Effector memory CD8-positive, alpha-beta T cell (primary cell): ENCODE data around the gene GRM2.

Experiments used
- ATAC-seq: fragments of 150-1000 bp; cut with Tn5 transposase; replicated peaks from 2 replicates; pipeline ENCODE4 v1.10.0; 2021; ENCODE audit warnings: mild to moderate bottlenecking, moderate library complexity
- DNase-seq, 3 experiments: peaks; one replicate each; pipeline ENCODE4 v3.0.0; 2021
- H3K27ac Mint-ChIP-seq, 2 donors: one replicate each; pipeline ENCODE4 v1.8.0; 2022; ENCODE audit warnings: mild to moderate bottlenecking in 2 of 2, mixed read lengths in 2 of 2, moderate library complexity in 2 of 2
- H3K27me3 Mint-ChIP-seq, 2 donors: one replicate each; pipeline ENCODE4 v1.8.0; 2022; ENCODE audit warnings: mixed read lengths in 2 of 2
- H3K36me3 Mint-ChIP-seq: one replicate; pipeline ENCODE4 v1.8.0; 2022; ENCODE audit warnings: mild to moderate bottlenecking, moderate library complexity, mixed read lengths; ENCODE audit not compliant: insufficient read depth
- H3K4me1 Mint-ChIP-seq, 2 donors: one replicate each; pipeline ENCODE4 v1.8.0; 2022; ENCODE audit warnings: low read depth in 2 of 2, mixed read lengths in 2 of 2
- H3K4me3 Mint-ChIP-seq, 2 donors: one replicate each; pipeline ENCODE4 v1.8.0; 2022; ENCODE audit warnings: mild to moderate bottlenecking in 2 of 2, mixed read lengths in 2 of 2, moderate library complexity in 2 of 2
- H3K9me3 Mint-ChIP-seq, 2 donors: one replicate each; pipeline ENCODE4 v1.8.0; 2022; ENCODE audit warnings: mixed read lengths in 2 of 2

Gene GRM2

DNA sequence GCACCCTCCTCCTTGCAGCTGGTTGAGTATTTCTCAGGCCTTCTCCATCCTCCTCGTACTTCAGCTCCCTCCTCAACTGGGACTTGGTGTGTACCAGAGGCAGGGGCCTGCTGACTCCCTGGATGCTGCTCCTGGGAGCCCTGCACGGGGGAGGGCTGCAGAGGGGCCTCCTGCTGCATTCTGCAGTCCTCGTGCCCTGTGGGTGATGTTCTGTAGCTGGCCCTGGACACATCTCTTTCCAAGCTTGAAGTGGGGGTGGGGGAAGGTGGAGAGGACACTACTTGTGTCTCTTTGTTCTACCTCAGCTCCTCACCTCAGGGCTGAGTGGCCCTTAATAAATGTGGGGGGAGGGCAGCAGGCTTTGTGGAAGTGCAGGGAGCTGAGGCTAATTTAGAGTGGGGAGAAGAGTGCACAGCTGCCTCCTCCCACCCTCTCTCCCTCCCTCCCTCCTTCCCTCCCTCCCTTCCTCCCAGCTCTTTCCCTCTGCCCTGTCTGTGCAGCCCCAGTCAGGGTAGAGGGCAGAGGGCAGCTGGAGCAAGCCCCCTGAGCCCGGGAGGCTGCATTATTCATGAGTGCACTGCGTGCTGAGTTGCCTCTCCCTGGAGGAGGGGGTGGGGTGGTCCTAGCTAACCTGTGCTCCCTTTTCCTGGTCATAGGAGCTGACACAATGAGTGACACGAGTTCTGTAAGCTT is 3.7 kb upstream of the GRM2 start:
- ATAC-seq (no peak), DNase-seq (no peak)
- Mint-ChIP-seq H3K36me3 (peaks cover 13% of the 10 kb centered on the region), H3K4me1 (peaks cover 22 to 27% of the 10 kb centered on the region in 2 donors), H3K27me3 (no peaks in the 10 kb centered on the region), H3K4me3 (no peak overlapping the region), H3K27ac (peak overlapping the region in 1 of 2 donors; percentile 51), H3K9me3 (no peaks in the 10 kb centered on the region)

DNA sequence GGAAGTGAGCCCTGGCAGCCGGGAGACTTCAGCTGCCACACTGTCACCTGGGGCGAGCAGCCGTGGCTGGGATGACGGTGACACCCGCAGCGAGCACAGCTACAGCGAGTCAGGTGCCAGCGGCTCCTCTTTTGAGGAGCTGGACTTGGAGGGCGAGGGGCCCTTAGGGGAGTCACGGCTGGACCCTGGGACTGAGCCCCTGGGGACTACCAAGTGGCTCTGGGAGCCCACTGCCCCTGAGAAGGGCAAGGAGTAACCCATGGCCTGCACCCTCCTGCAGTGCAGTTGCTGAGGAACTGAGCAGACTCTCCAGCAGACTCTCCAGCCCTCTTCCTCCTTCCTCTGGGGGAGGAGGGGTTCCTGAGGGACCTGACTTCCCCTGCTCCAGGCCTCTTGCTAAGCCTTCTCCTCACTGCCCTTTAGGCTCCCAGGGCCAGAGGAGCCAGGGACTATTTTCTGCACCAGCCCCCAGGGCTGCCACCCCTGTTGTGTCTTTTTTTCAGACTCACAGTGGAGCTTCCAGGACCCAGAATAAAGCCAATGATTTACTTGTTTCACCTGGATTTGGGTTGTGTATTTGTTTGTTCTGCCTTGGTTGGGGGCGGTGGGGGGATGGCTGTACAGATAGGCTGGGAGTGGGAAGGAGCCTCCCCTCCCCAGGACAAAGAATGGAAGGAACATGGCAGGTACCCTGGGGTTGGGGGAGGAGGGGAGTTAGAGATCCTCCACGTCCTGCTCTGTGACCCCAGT is 2.9 kb upstream of the GRM2 start:
- peak overlapping the region; percentile 6 to 51 for H3K27ac Mint-ChIP-seq

GRCh38 chr3:51704511-51704950 is 2.3 kb upstream of the GRM2 start:
- no peaks in the 10 kb centered on the region for H3K9me3 Mint-ChIP-seq
- H3K27ac Mint-ChIP-seq = peak overlapping the region; percentile 6 to 51
- peaks cover 13% of the 10 kb centered on the region for H3K36me3 Mint-ChIP-seq
- no peaks in the 10 kb centered on the region for H3K27me3 Mint-ChIP-seq
- ATAC-seq = no peak
- DNase-seq = no peak
- H3K4me3 Mint-ChIP-seq = no peak overlapping the region
- peaks cover 17 to 21% of the 10 kb centered on the region in 2 donors for H3K4me1 Mint-ChIP-seq

More for the DNA sequence above, 2.9 kb upstream of the GRM2 start:
- Mint-ChIP-seq H3K9me3 (no peaks in the 10 kb centered on the region), H3K4me1 (peaks cover 20 to 24% of the 10 kb centered on the region in 2 donors), H3K36me3 (peaks cover 13% of the 10 kb centered on the region), H3K27me3 (no peaks in the 10 kb centered on the region), H3K4me3 (no peak overlapping the region)
- DNase-seq = no peak
- ATAC-seq = no peak

DNA sequence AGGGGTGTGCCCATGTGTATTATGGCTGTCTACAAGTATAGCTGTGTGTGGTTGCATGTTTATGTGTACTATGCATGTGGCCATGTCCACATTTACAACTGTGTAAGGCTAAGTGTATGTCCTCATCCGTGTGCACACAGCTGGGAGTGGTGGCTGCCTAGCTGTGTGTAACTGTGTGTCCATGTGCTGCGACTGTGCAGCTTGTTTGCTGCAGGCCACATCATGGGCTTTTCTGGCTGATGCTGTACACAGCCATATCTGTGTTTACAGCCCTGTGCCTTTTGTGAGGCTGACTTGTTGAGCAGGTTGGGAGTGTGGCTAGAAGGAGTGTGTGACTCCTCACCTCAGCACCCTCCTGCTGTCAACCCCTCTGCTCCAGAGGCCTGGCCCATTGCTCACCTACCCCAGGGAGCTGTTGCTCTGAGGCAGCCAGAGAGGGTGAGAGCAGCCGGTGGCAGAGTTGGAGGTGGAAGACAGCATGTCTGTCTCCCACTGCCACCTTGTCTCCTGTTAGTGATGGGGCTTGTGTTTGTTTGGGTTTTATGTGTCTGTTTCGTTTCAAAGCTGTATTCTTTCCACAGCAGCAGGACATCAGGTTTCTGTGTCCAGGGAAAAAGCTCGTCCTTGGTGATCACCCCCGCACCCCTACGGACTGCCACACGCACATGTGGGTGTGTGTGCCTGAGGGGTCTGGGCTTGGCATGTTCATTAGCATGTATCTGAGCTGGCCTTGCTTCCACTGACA is 1.4 kb upstream of the GRM2 start:
- peak overlapping the region in 1 of 2 donors; percentile 15 for H3K27ac Mint-ChIP-seq
- no peak for ATAC-seq
- no peak overlapping the region for H3K4me3 Mint-ChIP-seq
- no peak for DNase-seq
- H3K36me3 Mint-ChIP-seq = peaks cover 13% of the 10 kb centered on the region
- no peaks in the 10 kb centered on the region for H3K27me3 Mint-ChIP-seq
- peaks cover 0 to 2% of the 10 kb centered on the region in 2 donors for H3K9me3 Mint-ChIP-seq
- peaks cover 21 to 26% of the 10 kb centered on the region in 2 donors for H3K4me1 Mint-ChIP-seq

GRCh38 chr3:51706021-51706485 is 815 bp upstream of the GRM2 start:
- H3K4me3 Mint-ChIP-seq = no peak overlapping the region
- peaks cover 13% of the 10 kb centered on the region for H3K36me3 Mint-ChIP-seq
- no peak overlapping the region for H3K27ac Mint-ChIP-seq
- peaks cover 21 to 26% of the 10 kb centered on the region in 2 donors for H3K4me1 Mint-ChIP-seq
- no peaks in the 10 kb centered on the region for H3K27me3 Mint-ChIP-seq
- ATAC-seq (no peak), DNase-seq (no peak)
- H3K9me3 Mint-ChIP-seq = peaks cover 0 to 2% of the 10 kb centered on the region in 2 donors

DNA sequence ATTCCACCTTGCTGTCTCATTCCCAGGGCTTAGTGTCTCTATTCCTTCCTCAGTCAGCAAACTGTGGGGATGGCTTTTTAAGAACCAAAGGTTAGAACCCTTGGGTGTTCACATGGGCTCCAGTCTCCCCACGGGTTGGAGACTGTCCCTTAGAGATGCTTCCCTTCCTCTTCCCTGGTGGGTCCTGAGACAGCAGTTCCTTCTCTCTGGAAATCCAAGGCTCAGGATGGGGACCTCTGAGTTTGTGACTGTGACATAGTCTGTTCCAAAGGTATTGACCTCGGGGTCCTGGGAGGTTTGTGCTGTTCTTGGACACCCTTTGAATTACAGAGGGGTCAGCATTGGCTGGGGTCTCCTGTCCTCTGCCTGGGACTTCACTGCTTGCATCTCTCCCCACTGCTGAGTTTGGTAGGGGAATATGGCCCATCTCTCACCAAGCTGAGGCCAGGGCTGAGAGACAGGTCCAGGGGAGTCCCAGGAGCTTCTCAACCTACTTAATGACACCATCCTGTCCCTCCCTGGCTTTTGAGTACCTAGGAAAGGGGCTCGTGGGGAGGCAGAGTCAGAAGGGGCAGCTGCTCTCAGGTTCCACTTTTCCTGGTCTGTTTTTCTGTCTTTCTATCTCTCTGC is 1.5 kb downstream of the GRM2 start:
- no peak overlapping the region for H3K4me3 Mint-ChIP-seq
- H3K36me3 Mint-ChIP-seq = peaks cover 11% of the 10 kb centered on the region
- peaks cover 0 to 2% of the 10 kb centered on the region in 2 donors for H3K9me3 Mint-ChIP-seq
- H3K27ac Mint-ChIP-seq = peak overlapping the region; percentile 16 to 70
- no peak for DNase-seq
- peaks cover 21 to 26% of the 10 kb centered on the region in 2 donors for H3K4me1 Mint-ChIP-seq
- no peak for ATAC-seq
- no peaks in the 10 kb centered on the region for H3K27me3 Mint-ChIP-seq

GRCh38 chr3:51709004-51709420 is 2.1 kb downstream of the GRM2 start:
- Mint-ChIP-seq H3K4me3 (no peak overlapping the region), H3K36me3 (peaks cover 9% of the 10 kb centered on the region), H3K9me3 (peaks cover 0 to 2% of the 10 kb centered on the region in 2 donors), H3K27me3 (no peaks in the 10 kb centered on the region), H3K27ac (peak overlapping the region; percentile 70 to 94), H3K4me1 (peaks cover 21 to 24% of the 10 kb centered on the region in 2 donors)
- DNase-seq = no peak
- ATAC-seq = no peak

GRCh38 chr3:51709675-51710074 is 2.8 kb downstream of the GRM2 start:
- peaks cover 0 to 2% of the 10 kb centered on the region in 2 donors for H3K9me3 Mint-ChIP-seq
- H3K4me3 Mint-ChIP-seq = no peak overlapping the region
- peaks cover 15 to 18% of the 10 kb centered on the region in 2 donors for H3K4me1 Mint-ChIP-seq
- DNase-seq (no peak), ATAC-seq (no peak)
- no peaks in the 10 kb centered on the region for H3K27me3 Mint-ChIP-seq
- peak overlapping the region; percentile 75 to 94 for H3K27ac Mint-ChIP-seq
- H3K36me3 Mint-ChIP-seq = peaks cover 3% of the 10 kb centered on the region

- peak overlapping the region in 1 of 2 donors; percentile 94 for H3K27ac Mint-ChIP-seq
- ATAC-seq (no peak), DNase-seq (no peak)
- H3K9me3 Mint-ChIP-seq = peaks cover 0 to 2% of the 10 kb centered on the region in 2 donors
- no peaks in the 10 kb centered on the region for H3K27me3 Mint-ChIP-seq
- peaks cover 3% of the 10 kb centered on the region for H3K36me3 Mint-ChIP-seq
- H3K4me1 Mint-ChIP-seq = peaks cover 12 to 15% of the 10 kb centered on the region in 2 donors
- H3K4me3 Mint-ChIP-seq = no peak overlapping the region
Measured at GRCh38 chr3:51710631-51711351, 3.9 kb downstream of the GRM2 start.

GRCh38 chr3:51711352-51712037 is 4.6 kb downstream of the GRM2 start:
- Mint-ChIP-seq H3K9me3 (peaks cover 0 to 2% of the 10 kb centered on the region in 2 donors), H3K27me3 (no peaks in the 10 kb centered on the region), H3K27ac (peak overlapping the region in 1 of 2 donors; percentile 67), H3K4me3 (no peak overlapping the region), H3K36me3 (peaks cover under 1% of the 10 kb centered on the region), H3K4me1 (peaks cover 8 to 15% of the 10 kb centered on the region in 2 donors)
- DNase-seq (no peak), ATAC-seq (no peak)

DNA sequence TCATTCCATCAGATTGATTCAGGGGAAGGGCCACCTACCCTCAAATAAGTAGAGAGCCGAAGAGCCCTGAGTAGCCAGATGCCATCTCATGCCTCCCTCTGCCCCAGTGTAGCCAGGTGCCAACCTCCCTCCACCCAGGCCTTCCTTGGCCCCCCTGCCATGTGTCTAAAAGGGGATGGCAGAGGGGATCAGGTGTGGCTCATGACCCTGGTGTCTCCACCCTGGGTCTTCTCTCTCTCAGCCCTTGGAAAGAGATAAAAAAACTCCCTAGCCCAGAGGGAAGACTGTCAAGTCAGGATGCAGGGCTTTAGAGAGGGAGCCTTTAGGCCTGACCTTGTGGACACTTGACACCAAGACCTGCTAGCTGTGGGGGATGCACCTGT is 5.2 kb downstream of the GRM2 start:
- DNase-seq (no peak), ATAC-seq (no peak)
- Mint-ChIP-seq H3K27ac (no peak overlapping the region), H3K36me3 (no peaks in the 10 kb centered on the region), H3K4me1 (peaks cover 6 to 15% of the 10 kb centered on the region in 2 donors), H3K9me3 (peaks cover 0 to 2% of the 10 kb centered on the region in 2 donors), H3K27me3 (no peaks in the 10 kb centered on the region), H3K4me3 (no peak overlapping the region)

DNA sequence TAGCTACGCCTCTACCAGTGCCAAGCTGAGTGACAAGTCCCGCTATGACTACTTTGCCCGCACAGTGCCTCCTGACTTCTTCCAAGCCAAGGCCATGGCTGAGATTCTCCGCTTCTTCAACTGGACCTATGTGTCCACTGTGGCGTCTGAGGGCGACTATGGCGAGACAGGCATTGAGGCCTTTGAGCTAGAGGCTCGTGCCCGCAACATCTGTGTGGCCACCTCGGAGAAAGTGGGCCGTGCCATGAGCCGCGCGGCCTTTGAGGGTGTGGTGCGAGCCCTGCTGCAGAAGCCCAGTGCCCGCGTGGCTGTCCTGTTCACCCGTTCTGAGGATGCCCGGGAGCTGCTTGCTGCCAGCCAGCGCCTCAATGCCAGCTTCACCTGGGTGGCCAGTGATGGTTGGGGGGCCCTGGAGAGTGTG is 5.7 kb downstream of the GRM2 start:
- ATAC-seq (no peak), DNase-seq (no peak)
- no peaks in the 10 kb centered on the region for H3K27me3 Mint-ChIP-seq
- H3K4me3 Mint-ChIP-seq = no peak overlapping the region
- peaks cover 0 to 2% of the 10 kb centered on the region in 2 donors for H3K9me3 Mint-ChIP-seq
- no peak overlapping the region for H3K27ac Mint-ChIP-seq
- H3K36me3 Mint-ChIP-seq = no peaks in the 10 kb centered on the region
- H3K4me1 Mint-ChIP-seq = peaks cover 4 to 12% of the 10 kb centered on the region in 2 donors
